GM10248 (cell line): Measurements from ENCODE around the gene CDH23.

ENCODE experiments used
- CTCF ChIA-PET: fragments of 300-600 bp; sonication (Branson Sonifier 250); formaldehyde crosslinking; extraction: SDS; loops from one replicate; lab custom pipeline; 2021; ENCODE audit warnings: antibody characterized with exemption; lab: Yijun Ruan, JAX
- POLR2A ChIA-PET: fragments of 350-650 bp; sonication (Branson Sonifier 250); formaldehyde crosslinking; extraction: SDS; loops from one replicate; lab custom pipeline; 2020; ENCODE audit warnings: antibody characterized with exemption; lab: Yijun Ruan, JAX
- DNase-seq: peaks from one replicate; pipeline ENCODE4 v3.0.0; 2012; ENCODE audit errors: extremely low spot score
- TF ChIP-seq, protein P1 (sequence below): IDR thresholded peaks from 2 replicates; pipeline ENCODE4 v1.5.1; 2012; ENCODE audit warnings: mild to moderate bottlenecking, low read depth; ENCODE audit errors: extremely low read depth, missing control alignments, control extremely low read depth

The CDH23 gene

DNA sequence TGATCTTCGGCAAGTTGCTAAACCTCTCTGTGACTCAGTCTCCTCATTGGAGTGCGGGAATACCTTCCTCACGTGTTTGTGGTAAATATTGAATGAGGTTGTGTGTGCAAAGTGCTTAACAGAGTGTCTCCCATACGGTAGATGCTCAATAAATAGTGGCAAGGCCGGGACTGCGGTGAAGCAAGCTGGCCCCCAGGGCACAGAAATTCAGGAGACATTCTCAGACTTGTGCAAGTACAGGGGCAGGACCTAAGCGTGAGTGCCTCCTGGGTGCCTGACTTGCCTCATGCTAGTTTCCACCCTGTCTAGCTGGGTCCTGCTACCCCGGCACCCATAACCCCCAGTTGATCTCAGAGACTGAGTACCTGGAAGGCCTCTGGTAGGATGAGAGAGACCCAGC is 97.8 kb downstream of the CDH23 start:
- DNase-seq: no peak
- TF ChIP-seq, protein P1, sequence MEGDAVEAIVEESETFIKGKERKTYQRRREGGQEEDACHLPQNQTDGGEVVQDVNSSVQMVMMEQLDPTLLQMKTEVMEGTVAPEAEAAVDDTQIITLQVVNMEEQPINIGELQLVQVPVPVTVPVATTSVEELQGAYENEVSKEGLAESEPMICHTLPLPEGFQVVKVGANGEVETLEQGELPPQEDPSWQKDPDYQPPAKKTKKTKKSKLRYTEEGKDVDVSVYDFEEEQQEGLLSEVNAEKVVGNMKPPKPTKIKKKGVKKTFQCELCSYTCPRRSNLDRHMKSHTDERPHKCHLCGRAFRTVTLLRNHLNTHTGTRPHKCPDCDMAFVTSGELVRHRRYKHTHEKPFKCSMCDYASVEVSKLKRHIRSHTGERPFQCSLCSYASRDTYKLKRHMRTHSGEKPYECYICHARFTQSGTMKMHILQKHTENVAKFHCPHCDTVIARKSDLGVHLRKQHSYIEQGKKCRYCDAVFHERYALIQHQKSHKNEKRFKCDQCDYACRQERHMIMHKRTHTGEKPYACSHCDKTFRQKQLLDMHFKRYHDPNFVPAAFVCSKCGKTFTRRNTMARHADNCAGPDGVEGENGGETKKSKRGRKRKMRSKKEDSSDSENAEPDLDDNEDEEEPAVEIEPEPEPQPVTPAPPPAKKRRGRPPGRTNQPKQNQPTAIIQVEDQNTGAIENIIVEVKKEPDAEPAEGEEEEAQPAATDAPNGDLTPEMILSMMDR: no peak
- ChIA-PET POLR2A (no interaction called here), CTCF (no interaction called here)

- peak; percentile 75 for DNase-seq
- ChIA-PET POLR2A (no interaction called here), CTCF (interaction anchor here (1.1 to 4.8 kb wide), 2 partner anchors 10 to 30 kb away, joined by 3 to 25 read pairs; no protein-coding TSS in a partner anchor)
- TF ChIP-seq, protein P1: no peak
Measured at GRCh38 chr10:71494980-71495381, 98.3 kb downstream of the CDH23 start.

DNA sequence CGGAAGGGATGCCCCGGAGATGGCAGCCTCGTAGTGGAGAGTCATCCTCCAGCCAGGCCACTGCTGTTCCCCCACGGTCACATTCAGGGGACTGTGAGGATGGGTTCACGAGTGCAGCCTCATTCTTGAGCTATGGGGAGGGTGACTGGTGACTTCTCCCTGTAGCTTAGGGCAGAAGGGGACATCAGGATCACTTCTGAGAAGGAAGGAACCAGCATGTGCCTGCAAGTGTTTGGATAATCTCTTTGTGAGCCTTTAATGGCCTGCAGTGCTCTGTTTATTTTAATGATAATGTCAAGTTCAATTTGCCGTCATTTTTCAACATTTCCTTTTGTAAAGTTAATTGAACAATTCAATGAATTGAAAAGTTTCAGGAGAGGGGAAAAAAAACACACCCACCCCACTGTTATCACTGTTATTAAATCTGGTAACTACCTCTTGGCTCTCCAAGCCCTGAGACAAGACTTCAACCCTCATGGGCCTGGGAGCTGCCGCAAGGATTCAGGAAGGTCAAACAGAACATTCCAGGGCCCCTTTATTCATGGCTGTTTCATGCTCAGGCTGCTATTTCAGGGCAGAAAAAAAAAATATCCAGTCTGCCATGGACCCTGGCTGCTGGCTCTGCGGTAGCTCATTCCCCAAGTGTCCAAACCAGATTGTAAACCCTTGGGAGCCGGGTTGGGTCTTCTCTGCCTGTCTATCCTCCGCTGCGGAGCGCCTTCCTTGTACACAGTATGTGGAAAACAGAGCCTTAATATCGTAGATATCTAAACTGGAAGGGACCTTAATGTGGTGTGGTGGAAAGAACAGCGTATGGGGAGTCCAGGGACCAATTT is 100.4 kb downstream of the CDH23 start:
- CTCF ChIA-PET: interaction anchor here (1.1 to 4.8 kb wide), 6 partner anchors 12 to 116 kb away, joined by 3 to 25 read pairs (median 3); no protein-coding TSS in a partner anchor
- TF ChIP-seq, protein P1: no peak
- DNase-seq: no peak
- POLR2A ChIA-PET: no interaction called here

- ChIA-PET CTCF (interaction anchor here (1.4 to 4.8 kb wide), 2 partner anchors 13 to 115 kb away, joined by 3 to 25 read pairs; no protein-coding TSS in a partner anchor), POLR2A (no interaction called here)
- DNase-seq: no peak
- TF ChIP-seq, protein P1: no peak
Measured at GRCh38 chr10:71497763-71498326, 101.1 kb downstream of the CDH23 start.

- no peak for DNase-seq
- TF ChIP-seq, protein P1: no peak
- ChIA-PET CTCF (interaction anchor here (1.3 kb wide), 2 partner anchors 12 to 109 kb away, joined by 3 read pairs; no protein-coding TSS in a partner anchor), POLR2A (no interaction called here)
Measured at GRCh38 chr10:71501402-71501801, 104.7 kb downstream of the CDH23 start.

DNA sequence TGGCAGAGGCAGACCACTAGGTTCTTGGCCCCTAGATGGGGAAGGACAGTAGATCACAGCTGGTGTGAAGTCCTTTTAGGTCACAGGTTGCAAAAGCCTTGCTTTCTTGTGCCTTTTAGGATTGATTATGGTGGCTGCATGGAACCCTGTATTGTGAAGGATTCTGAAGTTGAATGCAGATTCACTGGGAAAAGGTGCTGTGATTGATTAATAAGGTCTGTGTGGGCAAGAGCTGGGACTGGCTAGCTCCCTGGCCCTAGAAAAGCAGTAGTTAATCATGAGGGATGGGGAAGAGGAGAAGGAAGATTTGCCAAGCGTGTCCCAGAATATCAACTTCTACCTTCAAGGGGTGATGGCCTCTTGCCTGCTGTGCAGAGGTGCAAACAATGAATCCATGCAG is 105.5 kb downstream of the CDH23 start:
- no peak for DNase-seq
- POLR2A ChIA-PET: no interaction called here
- TF ChIP-seq, protein P1: no peak
- CTCF ChIA-PET: interaction anchor here (1.3 kb wide), 2 partner anchors 11 to 108 kb away, joined by 3 read pairs; no protein-coding TSS in a partner anchor
